NCI-H2227 treated with DMSO at 0.1 percent for 48 hours (cell line): Measurements from ENCODE around the gene CALHM3.
A peak's percentile ranks its signal among the peaks of the same experiment; 100 is the strongest.
"Not testable (repeated sequence)": the region's sequence is repeated elsewhere in the genome, so short reads cannot be mapped to it uniquely, and the experiment has no call there.

Experiments used
- DNase-seq: peaks from one replicate; lab custom pipeline; 2025; lab: John Stamatoyannopoulos, UW

CALHM3 gene

GRCh38 chr10:103502849-103503660 is 24.0 kb upstream of the CALHM3 start:
- peak; percentile 15 for DNase-seq

DNA sequence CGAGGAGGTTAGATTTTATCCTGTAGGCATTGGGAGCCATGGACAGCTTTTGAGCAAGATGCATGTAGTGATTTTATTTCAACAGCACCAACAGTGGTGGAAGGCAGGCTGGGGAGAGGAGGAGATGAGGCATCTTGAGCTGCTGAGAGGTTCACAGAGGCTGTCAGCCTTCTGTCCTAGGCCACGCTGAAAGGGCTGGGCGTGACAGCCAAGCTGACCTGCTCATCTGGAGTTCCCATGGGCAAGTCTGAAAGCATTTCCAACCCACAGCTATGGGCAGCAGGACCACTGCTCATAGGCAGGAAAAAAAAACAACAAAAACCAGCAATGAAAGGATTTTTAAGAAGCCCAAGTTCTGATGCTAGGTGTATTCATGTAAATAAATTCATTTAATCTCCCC is 22.1 kb upstream of the CALHM3 start:
- DNase-seq = no peak

DNA sequence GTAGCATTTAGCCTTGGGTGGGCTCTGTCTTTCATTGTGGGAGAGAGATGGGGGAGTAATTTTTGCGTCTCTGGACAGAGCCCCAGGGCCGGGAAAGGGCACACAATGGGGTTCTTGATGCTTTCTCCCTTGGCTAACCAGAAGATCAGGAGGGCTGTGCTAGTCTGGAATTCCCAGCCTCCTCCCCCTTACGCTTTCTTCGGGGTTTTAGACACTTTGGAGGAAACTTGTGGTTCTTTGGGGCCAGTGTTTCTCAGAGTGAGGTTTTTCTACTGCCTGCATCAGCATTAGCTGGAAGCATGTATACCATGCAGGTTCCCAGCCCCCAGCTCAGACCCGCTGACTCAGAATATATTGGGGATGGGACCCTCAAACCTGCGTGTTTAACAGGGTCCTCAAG is 21.4 kb upstream of the CALHM3 start:
- DNase-seq = no peak

DNA sequence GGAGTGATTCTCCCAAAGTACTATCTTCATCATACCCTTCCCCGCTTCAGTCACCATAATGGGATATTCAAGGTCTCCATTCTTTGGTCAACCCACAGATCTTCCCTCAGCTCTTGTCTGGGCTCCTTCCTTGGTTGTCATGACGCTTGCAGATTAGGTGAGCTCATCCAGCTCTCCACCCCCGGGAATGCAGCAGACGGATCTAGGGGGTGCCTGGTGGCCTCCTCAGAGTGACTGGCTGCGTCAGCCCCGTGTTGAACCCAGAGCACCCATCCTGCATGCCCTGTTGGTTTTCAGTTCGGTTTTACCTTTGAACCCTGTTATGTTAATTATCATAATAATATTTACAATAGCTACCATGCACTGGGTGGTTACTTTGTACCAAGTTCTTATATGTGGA is 20.8 kb upstream of the CALHM3 start:
- DNase-seq = no peak

- DNase-seq = no peak
Measured at GRCh38 chr10:103498936-103499638, 20.0 kb upstream of the CALHM3 start.

DNA sequence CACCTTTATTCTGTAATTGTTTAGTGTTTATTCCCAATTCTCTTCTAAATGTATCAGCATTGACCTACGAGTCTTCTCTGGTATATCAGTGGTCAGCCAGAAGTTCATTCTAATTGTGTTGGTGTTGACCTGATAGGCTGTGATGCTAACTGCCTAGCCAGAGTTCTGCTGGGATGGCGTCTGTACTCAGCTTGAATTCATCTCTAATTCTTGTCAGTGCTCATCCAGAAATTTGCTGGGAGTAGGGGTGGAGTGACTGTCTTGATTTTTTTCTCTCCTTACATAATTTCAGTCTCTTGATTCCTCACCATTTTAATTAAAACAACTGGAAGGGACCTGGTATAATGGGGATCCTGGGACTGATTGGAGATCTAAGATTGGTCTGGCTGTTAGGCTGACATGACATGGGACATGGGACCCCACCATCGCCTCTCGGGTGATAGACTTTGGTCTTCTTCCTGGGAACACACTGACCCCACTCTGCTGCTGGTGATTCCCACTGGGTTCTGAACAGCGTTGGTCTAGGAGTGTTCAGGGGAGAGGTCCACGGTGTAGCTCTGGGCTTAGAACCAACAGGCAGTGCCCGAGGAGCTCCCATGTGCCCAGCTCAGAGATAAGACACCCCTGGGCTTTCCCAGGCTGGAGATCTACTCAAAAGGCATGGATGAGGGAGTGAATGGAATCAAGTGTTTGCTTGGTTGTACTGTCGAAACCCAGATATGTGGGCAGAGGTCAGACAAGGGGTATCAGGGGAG is 18.3 kb upstream of the CALHM3 start:
- DNase-seq = no peak

- DNase-seq = no peak
Measured at GRCh38 chr10:103495321-103495720, 16.3 kb upstream of the CALHM3 start.

- DNase-seq = no peak
Measured at GRCh38 chr10:103493916-103494877, 15.2 kb upstream of the CALHM3 start.

- DNase-seq = peak; percentile 2
Measured at GRCh38 chr10:103493362-103493915, 14.4 kb upstream of the CALHM3 start, which contains the start of gene NEURL1. Gene NEURL1 (plus strand): TSS chr10:103493705. CDS start chr10:103494388, 683 bp downstream.

- no peak for DNase-seq
Measured at GRCh38 chr10:103492655-103493261, 13.7 kb upstream of the CALHM3 start.

DNA sequence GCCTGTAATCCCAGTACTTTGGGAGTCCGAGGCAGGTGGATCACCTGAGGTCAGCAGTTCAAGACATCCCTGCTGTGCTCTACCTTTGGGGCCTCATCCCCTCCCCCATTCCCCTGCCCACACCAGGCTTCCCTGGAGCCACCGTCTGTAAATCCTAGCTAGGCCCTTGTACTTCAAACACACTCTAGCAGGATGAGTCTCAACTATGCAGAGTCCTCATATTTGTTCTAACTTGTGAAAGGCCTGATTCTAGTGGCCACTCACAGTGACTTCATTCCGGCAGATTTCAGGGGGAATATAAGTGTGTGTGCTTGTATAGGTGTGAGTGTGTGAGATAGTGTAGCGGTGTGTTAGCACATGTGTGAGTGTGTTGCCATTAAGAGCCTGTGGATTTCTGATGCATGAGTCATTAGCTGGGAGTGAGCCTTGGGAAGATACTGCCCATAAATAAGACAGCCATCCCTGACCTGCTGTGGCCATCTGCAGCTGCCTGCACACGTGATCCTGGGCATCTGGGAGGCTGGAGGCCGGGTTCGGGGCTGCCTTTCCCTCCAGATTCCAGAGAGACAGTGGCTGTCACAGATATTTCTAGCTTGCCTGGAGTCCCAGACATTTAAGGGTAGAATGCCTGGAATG is 12.8 kb upstream of the CALHM3 start:
- DNase-seq = peak; percentile 45

DNA sequence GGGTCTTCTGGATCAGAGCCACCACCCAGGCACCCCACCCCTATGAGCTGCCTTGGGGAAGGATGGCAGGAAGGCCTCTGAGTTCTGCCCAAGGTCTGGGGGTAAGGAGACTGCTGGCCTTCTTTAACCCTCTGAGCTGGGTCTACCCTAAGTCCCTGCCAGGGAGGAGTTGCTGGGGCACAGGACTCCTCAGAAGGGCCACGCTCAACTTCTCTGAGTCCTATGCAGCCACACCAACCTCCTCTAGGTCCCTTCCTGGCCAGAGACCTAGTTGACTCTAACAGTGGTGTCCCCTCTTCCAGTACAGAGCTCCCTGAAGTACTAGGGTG is 11.9 kb upstream of the CALHM3 start:
- no peak for DNase-seq

GRCh38 chr10:103487410-103487708 is 8.3 kb upstream of the CALHM3 start:
- DNase-seq = no peak

GRCh38 chr10:103486635-103487409 is 7.8 kb upstream of the CALHM3 start:
- not testable (repeated sequence) for DNase-seq

DNA sequence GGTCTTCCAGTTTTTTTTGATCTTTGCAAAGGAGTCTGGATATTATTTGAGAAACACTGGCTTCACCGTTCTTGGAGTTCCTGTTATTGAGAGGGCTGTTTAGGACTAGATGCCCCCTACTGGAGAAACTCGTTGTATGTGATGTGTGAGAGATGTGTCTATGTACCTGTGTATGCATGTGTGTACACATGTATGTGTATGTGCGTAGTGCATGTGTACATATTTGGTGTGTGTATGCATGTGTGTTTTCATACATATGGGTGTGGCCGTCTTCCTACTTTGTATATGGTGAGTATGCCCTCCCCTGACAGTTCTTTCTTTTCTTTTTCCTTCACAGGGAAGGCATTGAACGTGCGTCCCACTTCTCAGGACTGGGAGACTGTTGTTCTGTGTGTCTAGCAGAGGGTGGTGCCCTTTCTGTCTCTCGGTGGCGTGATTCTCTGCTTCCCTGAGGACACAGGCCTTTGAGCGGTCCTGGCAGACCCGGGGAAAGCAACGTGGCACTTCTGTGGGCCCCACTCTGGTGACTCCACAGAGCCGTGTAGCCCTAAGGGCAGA is 3.0 kb upstream of the CALHM3 start:
- peak; percentile 58 for DNase-seq

GRCh38 chr10:103480521-103480920 is 1.5 kb upstream of the CALHM3 start:
- DNase-seq = no peak

- DNase-seq = no peak
Measured at GRCh38 chr10:103478671-103479070, 369 bp downstream of the CALHM3 start.

- no peak for DNase-seq
Measured at GRCh38 chr10:103476046-103476768, 2.8 kb downstream of the CALHM3 start.

GRCh38 chr10:103475437-103475836 is 3.6 kb downstream of the CALHM3 start:
- DNase-seq = no peak
